ENCODE measurements around the gene RBMY1J. TPM values are rescaled to one million over a fixed set of nuclear protein-coding genes. Genes with fewer than 3 reads are reported as not detected.
"Not testable (repeated sequence)": the region's sequence is repeated elsewhere in the genome, so short reads cannot be mapped to it uniquely, and the experiment has no call there.

RBMY1J gene
- polyA plus RNA-seq (2013, experiment 1 of 2; ENCODE audit: insufficient read length) = not detected
- not detected for polyA plus RNA-seq (2013, experiment 2 of 2; ENCODE audit: insufficient read length)

DNA sequence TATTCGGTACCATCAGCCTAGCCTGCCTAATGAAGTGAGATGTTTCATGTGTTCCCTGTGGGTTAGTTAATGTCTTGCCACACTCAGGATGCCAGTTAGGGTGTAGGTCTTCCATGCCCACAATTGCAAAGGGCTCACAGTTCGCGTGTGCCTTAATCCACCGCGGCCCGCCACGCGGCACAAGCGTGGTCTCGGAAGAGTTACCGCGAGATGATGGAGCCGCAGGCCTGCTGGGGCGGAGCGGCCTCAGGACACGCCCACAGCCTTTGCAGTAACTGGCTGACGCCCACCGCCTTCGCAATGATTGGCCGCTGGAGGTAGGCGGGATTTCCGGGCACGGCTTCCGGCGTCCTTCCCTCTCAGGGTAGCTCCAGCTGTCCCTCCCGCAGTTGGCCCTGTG is at the start of gene RBMY1J:
Gene RBMY1J (plus strand): TSS at position 301 of the 400 bp plus-strand sequence. CDS start 2,038 bp downstream, outside the sequence.
- not testable (repeated sequence) for DNase-seq

- DNase-seq = no peak
These were observed 35.8 kb upstream of the RBMY1J start for GRCh38 chrY:22367416-22367815.

GRCh38 chrY:22370623-22371022 is 32.6 kb upstream of the RBMY1J start:
- no peak for DNase-seq

DNA sequence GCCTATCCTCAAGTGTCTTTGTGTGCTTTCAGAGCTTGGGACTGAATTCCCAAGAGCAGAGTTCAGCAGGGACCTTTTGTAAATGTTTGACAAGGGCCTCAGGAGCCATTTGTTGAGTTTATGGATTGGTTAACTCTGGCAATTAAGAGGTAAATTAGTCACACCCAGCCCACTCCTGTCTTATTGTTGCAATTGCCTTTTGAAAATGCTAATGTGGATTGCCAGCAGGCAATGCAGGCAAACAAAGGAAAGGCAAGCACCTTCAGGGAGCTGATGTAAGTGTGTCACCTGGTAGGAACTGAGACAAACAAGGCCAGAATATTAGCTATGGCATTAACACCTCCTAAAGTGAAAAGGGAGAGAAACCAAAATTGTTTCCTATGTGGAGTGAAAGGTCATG is 29.7 kb upstream of the RBMY1J start:
- no peak for DNase-seq

GRCh38 chrY:22444718-22445396 is 41.6 kb downstream of the RBMY1J start:
- not testable (repeated sequence) for DNase-seq

DNA sequence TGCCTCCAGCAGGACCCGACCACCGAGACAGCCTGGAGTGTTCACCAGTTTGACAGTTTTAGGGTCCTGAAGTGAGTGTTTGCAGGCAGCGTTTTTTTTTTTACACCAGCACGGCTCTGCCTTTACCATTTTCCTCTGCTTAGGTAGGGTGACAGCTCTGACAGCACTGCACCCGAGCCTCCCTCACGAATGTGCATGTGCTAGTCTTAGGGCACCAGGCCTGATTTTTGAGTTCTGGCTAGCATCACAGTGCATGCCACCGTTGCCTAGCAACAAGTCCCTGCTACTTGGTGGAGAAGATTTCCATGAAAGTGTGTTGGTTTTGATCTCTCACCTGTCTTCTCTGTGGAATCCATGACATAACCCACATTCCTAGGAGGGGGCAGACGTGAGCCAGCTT is 52.3 kb downstream of the RBMY1J start:
- DNase-seq = not testable (repeated sequence)

DNA sequence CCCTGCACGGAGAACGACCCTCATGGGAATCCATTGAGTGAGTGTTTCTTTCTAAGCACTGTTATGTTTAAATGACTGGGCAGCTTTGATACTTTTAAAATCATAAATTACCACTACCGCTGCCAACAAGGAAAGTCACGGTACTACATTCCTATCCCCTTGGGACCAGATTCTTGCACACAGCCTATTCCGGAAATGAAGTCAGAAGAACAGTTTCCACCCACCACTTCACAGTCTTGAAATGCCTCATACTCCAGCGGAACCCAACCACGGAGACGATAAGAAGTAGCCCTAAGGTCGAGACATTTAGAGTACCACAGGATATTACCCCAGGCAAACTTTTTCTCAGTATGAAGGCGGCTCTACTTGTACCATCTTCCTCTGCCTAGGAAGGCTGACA is 58.8 kb downstream of the RBMY1J start:
- not testable (repeated sequence) for DNase-seq
